HEK293T (cell line): ENCODE data around the gene ANXA6.

Experiments used
- ARNT ChIP-seq: fragments of 450-650 bp; IDR thresholded peaks from 2 replicates; pipeline ENCODE4 v1.6.1; 2017; ENCODE audit warnings: mild to moderate bottlenecking
- BHLHE40 ChIP-seq: fragments of 450-650 bp; IDR thresholded peaks from 2 replicates; pipeline ENCODE4 v1.6.1; 2016; ENCODE audit warnings: mild to moderate bottlenecking, moderate library complexity, borderline replicate concordance
- CTBP1 ChIP-seq: fragments of 450-650 bp; IDR thresholded peaks from 2 replicates; pipeline ENCODE4 v1.6.1; 2016; ENCODE audit warnings: borderline replicate concordance
- ELF4 ChIP-seq: fragments of 450-650 bp; IDR thresholded peaks from 2 replicates; pipeline ENCODE4 v1.6.1; 2017; ENCODE audit warnings: antibody characterized with exemption
- FOXA1 ChIP-seq: fragments of 450-650 bp; IDR thresholded peaks from 2 replicates; pipeline ENCODE4 v1.6.1; 2016; ENCODE audit warnings: mild to moderate bottlenecking
- FOXK2 ChIP-seq: fragments of 450-650 bp; IDR thresholded peaks from 2 replicates; pipeline ENCODE4 v1.6.1; 2016; ENCODE audit warnings: mild to moderate bottlenecking
- FOXM1 ChIP-seq: fragments of 450-650 bp; IDR thresholded peaks from 2 replicates; pipeline ENCODE4 v1.6.1; 2017; ENCODE audit warnings: mild to moderate bottlenecking, borderline replicate concordance
- LEF1 ChIP-seq: fragments of 450-650 bp; IDR thresholded peaks from 2 replicates; pipeline ENCODE4 v1.6.1; 2017; ENCODE audit warnings: mild to moderate bottlenecking, borderline replicate concordance
- NFRKB ChIP-seq: fragments of 450-650 bp; IDR thresholded peaks from 2 replicates; pipeline ENCODE4 v1.6.1; 2016; ENCODE audit warnings: mild to moderate bottlenecking, moderate library complexity
- PKNOX1 ChIP-seq: fragments of 450-650 bp; IDR thresholded peaks from 2 replicates; pipeline ENCODE4 v1.6.1; 2016
- SP1 ChIP-seq: fragments of 450-650 bp; IDR thresholded peaks from 2 replicates; pipeline ENCODE4 v1.6.1; 2017
- SUZ12 ChIP-seq: fragments of 450-650 bp; IDR thresholded peaks from 2 replicates; pipeline ENCODE4 v1.6.1; 2016; ENCODE audit warnings: mild to moderate bottlenecking
- TARDBP ChIP-seq: fragments of 450-650 bp; IDR thresholded peaks from 2 replicates; pipeline ENCODE4 v1.6.1; 2016
- ZNF384 ChIP-seq: fragments of 450-650 bp; IDR thresholded peaks from 2 replicates; pipeline ENCODE4 v1.6.1; 2016

DNA sequence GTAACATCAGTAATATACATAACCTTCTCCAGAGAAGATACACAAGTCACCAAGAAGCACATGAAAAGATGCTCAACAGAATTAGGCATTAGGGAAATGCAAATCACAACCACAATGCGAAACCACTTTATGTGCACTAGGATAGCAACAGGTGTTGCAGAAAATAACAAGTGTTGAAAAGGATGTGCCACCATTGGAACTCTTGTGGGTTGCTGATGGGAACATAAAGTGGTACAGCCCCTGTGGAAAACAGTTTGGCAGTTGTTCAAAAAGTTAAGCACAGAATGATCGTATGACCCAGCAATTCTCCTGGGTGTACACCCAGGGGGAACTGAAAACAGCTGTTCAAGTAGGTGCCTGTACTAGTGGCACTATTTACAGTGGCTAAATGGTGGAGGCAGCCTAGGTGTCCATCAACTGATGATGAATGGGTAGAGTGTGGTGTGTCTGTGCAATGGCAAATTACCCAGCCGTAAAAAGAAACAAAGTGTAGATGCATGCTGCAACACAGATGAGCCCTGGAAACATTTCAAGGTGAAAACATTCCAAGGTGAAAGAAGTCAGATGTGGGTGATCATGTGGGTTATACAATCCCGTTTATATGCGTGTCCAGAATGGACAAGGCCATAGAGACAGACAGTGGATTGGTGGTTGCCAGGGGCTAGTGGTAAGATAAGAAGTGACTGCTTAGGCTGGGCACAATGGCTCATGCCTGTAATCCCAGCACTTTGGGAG lies 39.1 kb upstream of the ANXA6 start:
- no peak for TF ChIP-seq FOXM1
- TF ChIP-seq LEF1 = no peak
- TF ChIP-seq TARDBP = no peak
- no peak for TF ChIP-seq ZNF384
- TF ChIP-seq BHLHE40 = no peak
- TF ChIP-seq PKNOX1 = no peak
- TF ChIP-seq NFRKB = no peak
- no peak for TF ChIP-seq FOXK2
- no peak for TF ChIP-seq SUZ12
- TF ChIP-seq SP1 = no peak
- TF ChIP-seq ARNT = no peak
- TF ChIP-seq ELF4 = no peak
- TF ChIP-seq FOXA1 = no peak
- no peak for TF ChIP-seq CTBP1
